Stimulated activated naive B cell treated with anti-CD40 and anti-IgM and Interleukin-4, amounts not matched to agents 10 μg/mL and 1 μg/mL and 100 μg/mL, for 72 hours (primary cell): ENCODE results near the gene YY1.
A peak's percentile ranks its signal among the peaks of the same experiment; 100 is the strongest.

Source experiments
- ATAC-seq, 2 donors: fragments of 150-1000 bp; cut with Tn5 transposase; replicated peaks; 2 replicates each; pipeline ENCODE4 v1.10.0; 2021; ENCODE audit warnings: moderate library complexity in 1 of 2
- DNase-seq: peaks from one replicate; pipeline ENCODE4 v3.0.0; 2021
- H3K27ac Mint-ChIP-seq: one replicate; pipeline ENCODE4 v1.8.0; 2022; ENCODE audit warnings: mild to moderate bottlenecking, mixed read lengths
- H3K27me3 Mint-ChIP-seq, 2 donors: one replicate each; pipeline ENCODE4 v1.8.0; 2022; ENCODE audit warnings: mixed read lengths in 2 of 2
- H3K36me3 Mint-ChIP-seq, 2 donors: one replicate each; pipeline ENCODE4 v1.8.0; 2022; ENCODE audit warnings: mixed read lengths in 2 of 2, mild to moderate bottlenecking in 1 of 2
- H3K4me1 Mint-ChIP-seq, 2 donors: one replicate each; pipeline ENCODE4 v1.8.0; 2022; ENCODE audit warnings: mixed read lengths in 2 of 2, mild to moderate bottlenecking in 1 of 2
- H3K4me3 Mint-ChIP-seq, 2 donors: one replicate each; pipeline ENCODE4 v1.8.0; 2022; ENCODE audit warnings: mild to moderate bottlenecking in 2 of 2, mixed read lengths in 2 of 2, moderate library complexity in 1 of 2
- H3K9me3 Mint-ChIP-seq, 2 donors: one replicate each; pipeline ENCODE4 v1.8.0; 2022; ENCODE audit warnings: mixed read lengths in 2 of 2, mild to moderate bottlenecking in 1 of 2

Gene YY1

DNA sequence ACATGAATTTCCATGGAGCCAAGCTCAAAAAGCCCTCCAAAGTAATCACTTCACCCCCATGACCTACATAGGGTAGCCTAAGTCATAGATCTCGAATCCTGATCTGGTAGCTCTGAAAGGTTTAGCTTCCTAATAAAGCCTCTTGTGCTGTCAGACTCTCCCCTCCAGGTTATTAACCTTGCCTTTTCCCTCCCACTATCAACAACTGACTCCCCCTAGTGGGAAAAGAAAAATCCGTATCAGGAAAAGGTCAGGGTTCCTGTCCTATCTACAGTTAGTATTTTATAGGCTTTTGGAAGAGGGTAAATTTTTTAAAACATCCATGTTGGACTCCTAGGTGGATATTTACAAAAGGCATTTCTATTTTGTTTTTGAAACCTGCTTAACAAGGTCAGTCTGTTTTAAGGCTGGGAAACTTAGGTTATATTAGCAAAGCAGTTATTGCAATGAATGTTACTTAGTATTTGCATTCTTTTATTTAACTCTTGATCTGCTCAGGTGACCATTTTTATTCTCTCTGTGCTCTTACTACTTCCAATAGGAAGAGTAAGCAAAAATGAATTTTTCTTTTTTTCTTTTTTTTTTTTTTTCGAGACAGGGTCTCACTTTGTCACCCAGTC is 8.0 kb downstream of the YY1 start:
- peaks cover 39 to 82% of the 10 kb centered on the region in 2 donors for H3K4me1 Mint-ChIP-seq
- DNase-seq (no peak), ATAC-seq (peak in 1 of 2 donors; percentile 41)
- no peaks in the 10 kb centered on the region for H3K27me3 Mint-ChIP-seq
- peak overlapping the region; percentile 80 for H3K27ac Mint-ChIP-seq
- H3K9me3 Mint-ChIP-seq, result no peaks in the 10 kb centered on the region
- H3K4me3 Mint-ChIP-seq, result peak overlapping the region in 1 of 2 donors; percentile 47
- peaks cover 18 to 37% of the 10 kb centered on the region in 2 donors for H3K36me3 Mint-ChIP-seq

DNA sequence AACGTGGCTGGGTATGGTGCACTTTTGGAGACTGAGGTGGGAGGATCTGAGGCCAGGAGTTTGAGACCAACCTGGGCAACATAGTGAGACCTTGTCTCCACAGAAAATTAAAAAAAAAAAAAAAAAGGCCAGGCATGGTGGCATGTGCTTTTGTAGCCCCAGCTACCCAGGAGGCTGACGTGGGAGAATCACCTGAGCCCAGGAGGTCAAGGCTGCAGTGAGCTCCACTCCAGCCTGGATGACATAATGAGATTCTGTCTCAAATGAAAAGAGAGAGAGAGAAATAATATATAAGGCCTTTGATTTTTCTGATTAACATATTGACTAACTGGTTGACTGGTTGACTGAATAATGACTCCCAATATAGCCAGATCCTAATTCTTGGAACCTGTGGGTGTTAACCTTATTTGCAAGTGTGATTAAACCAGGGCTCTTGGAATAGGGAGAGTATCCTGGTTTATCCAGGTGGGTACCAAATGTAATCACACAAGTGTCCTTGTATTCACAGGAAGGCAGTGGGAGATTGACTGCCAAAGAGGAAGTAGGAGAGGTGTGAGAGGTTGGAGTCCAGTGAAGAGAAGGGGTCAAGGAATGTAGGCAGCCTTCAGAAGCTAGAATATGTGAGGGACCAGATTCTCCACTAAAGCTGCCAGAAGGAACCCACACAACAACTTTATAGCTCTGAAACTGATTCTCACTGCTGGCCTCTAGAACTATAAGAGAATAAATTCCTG is 12.0 kb downstream of the YY1 start:
- Mint-ChIP-seq H3K4me1 (peaks cover 39 to 77% of the 10 kb centered on the region in 2 donors), H3K9me3 (no peaks in the 10 kb centered on the region), H3K36me3 (peaks cover 11 to 29% of the 10 kb centered on the region in 2 donors), H3K27me3 (no peaks in the 10 kb centered on the region), H3K4me3 (peak overlapping the region in 1 of 2 donors; percentile 16), H3K27ac (no peak overlapping the region)
- ATAC-seq, result no peak
- no peak for DNase-seq

DNA sequence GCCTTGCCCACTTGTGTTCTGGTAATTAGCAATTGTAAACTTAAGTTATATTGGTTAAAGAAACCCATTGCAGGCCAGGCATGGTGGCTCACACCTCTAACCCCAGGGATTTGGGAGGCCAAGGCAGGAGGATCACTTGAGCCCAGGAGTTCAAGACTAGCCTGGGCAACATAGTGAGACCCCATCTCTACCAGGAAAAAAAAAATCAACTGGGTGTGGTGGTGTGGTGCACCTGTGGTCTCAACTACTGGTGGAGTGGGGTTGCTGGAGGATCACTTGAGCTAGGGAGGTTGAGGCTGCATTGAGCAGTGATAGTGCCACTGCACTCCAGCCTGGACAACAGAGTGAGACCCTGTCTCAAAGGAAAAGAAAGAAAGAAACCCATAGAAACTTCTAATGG is 13.7 kb downstream of the YY1 start:
- peaks cover 12 to 38% of the 10 kb centered on the region in 2 donors for H3K36me3 Mint-ChIP-seq
- H3K27ac Mint-ChIP-seq, result no peak overlapping the region
- H3K9me3 Mint-ChIP-seq, result no peaks in the 10 kb centered on the region
- peaks cover 40 to 77% of the 10 kb centered on the region in 2 donors for H3K4me1 Mint-ChIP-seq
- H3K27me3 Mint-ChIP-seq, result no peaks in the 10 kb centered on the region
- ATAC-seq, result no peak
- DNase-seq, result no peak
- H3K4me3 Mint-ChIP-seq, result no peak overlapping the region

DNA sequence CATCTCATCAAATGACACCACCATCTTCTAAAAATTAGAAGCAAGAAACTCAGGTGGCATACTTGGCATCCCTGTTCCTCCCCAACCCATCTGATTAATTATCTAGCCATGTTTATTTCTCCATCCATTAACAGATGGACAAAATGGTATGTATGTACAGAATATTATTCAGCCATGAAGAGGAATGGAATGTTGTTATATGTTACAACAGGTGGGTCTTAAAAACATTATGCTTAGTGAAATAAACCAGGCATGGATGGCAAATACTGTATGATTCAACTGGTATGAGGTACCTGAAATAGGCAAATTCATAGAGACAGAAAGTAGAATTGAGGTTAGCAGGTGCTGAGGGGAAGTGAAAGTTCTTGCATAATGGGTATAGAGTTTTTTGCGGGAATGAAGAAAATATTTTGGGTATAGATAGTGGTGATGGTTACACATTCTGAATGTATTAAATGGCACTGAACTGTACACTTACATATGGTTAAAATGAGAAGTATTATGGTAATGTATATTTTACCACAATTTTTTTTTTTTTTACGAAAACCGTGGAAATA is 17.5 kb downstream of the YY1 start:
- peak; percentile 88 for ATAC-seq
- H3K9me3 Mint-ChIP-seq, result no peaks in the 10 kb centered on the region
- peaks cover 44 to 80% of the 10 kb centered on the region in 2 donors for H3K4me1 Mint-ChIP-seq
- peak overlapping the region; percentile 84 for H3K27ac Mint-ChIP-seq
- peak overlapping the region in 1 of 2 donors; percentile 10 for H3K4me3 Mint-ChIP-seq
- peaks cover 12 to 35% of the 10 kb centered on the region in 2 donors for H3K36me3 Mint-ChIP-seq
- no peaks in the 10 kb centered on the region for H3K27me3 Mint-ChIP-seq
- no peak for DNase-seq

DNA sequence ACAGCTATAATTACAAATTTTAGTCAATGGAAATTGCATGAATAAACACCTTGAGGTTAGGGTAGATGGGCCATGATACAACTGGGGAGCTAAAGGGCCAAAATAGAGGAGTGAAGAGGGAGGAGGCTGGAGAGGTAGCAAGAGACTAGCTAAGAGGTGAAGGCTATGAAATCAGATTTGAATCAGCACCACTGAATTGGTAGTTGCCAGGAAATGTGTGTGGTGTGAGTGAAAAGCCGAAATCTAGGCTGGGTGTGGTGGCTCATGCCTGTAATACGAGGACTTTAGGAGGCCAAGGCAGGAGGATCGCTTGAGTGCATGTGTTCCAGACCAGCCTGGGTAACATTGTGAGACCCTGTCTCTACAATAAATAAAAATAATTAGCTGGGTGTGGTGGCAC is 22.7 kb downstream of the YY1 start:
- Mint-ChIP-seq H3K9me3 (no peaks in the 10 kb centered on the region), H3K27ac (peak overlapping the region; percentile 65), H3K36me3 (peaks cover 22 to 43% of the 10 kb centered on the region in 2 donors), H3K4me1 (peaks cover 48 to 79% of the 10 kb centered on the region in 2 donors), H3K4me3 (no peak overlapping the region), H3K27me3 (no peaks in the 10 kb centered on the region)
- no peak for ATAC-seq
- DNase-seq, result no peak

DNA sequence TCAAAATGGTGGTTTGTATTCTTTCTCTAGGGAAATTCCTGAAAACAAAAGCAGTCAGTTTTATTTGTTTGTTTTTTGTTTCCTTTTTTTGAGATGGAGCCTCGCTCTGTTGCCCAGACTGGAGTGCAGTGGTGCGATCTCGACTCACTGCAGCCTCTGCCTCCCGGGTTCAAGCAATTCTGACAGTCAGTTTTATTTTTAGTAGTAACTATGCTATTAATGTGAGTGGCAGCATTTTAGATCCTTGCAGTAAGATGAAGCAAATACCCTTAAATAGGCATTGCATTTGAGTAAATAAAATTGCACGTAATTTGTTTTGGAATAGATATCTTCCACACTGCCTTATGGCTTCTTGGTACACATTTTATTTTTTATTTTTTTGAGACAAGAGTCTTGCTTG is 23.6 kb downstream of the YY1 start:
- no peaks in the 10 kb centered on the region for H3K27me3 Mint-ChIP-seq
- DNase-seq (no peak), ATAC-seq (no peak)
- peaks cover 44 to 75% of the 10 kb centered on the region in 2 donors for H3K4me1 Mint-ChIP-seq
- H3K9me3 Mint-ChIP-seq, result no peaks in the 10 kb centered on the region
- H3K36me3 Mint-ChIP-seq, result peaks cover 26 to 40% of the 10 kb centered on the region in 2 donors
- peak overlapping the region; percentile 9 for H3K27ac Mint-ChIP-seq
- H3K4me3 Mint-ChIP-seq, result no peak overlapping the region

DNA sequence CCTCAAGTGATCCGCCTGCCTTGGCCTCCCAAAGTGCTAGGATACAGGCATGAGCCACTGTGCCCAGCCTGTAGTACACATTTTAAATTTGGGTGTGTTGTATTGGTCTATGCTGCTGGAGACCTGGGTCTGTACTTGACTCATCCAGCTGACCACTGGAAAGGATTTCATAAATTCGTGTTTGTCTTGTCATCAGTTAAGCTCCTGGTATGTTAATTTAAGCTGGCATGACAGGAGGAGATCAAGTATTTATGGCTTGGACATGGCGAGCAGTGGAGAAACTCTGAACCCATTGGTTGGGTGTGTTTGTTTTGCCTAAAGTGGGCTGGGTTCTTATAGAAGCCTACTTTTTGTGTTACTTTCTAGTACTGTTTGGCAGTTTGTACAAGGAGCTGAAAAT is 24.2 kb downstream of the YY1 start:
- Mint-ChIP-seq H3K4me1 (peaks cover 42 to 75% of the 10 kb centered on the region in 2 donors), H3K27me3 (no peaks in the 10 kb centered on the region), H3K36me3 (peaks cover 26 to 41% of the 10 kb centered on the region in 2 donors), H3K4me3 (no peak overlapping the region), H3K9me3 (no peaks in the 10 kb centered on the region), H3K27ac (peak overlapping the region; percentile 42)
- ATAC-seq (no peak), DNase-seq (no peak)

DNA sequence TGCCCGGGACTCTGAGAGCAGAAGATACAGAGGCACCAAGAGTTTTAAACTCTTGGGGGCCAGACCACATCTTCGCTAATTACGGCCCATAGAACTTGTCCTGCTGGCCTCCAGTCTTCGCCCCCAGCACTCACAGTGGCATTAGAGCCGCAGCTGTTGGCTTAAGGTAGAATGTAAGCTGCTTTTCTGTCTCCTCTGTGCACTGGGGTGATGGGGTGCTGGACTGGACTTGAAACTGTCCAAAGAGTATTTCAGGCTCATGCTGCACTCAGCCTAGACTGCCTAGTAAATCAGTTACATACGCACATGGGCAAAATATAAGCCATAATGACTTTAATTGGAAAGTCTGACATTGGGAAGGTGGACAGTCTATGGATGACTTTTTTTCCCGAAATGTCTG is 29.0 kb downstream of the YY1 start:
- ATAC-seq, result no peak
- no peaks in the 10 kb centered on the region for H3K9me3 Mint-ChIP-seq
- no peak overlapping the region for H3K4me3 Mint-ChIP-seq
- H3K4me1 Mint-ChIP-seq, result peaks cover 29 to 43% of the 10 kb centered on the region in 2 donors
- H3K27ac Mint-ChIP-seq, result peak overlapping the region; percentile 34
- H3K27me3 Mint-ChIP-seq, result no peaks in the 10 kb centered on the region
- H3K36me3 Mint-ChIP-seq, result peaks cover 25 to 36% of the 10 kb centered on the region in 2 donors
- no peak for DNase-seq

DNA sequence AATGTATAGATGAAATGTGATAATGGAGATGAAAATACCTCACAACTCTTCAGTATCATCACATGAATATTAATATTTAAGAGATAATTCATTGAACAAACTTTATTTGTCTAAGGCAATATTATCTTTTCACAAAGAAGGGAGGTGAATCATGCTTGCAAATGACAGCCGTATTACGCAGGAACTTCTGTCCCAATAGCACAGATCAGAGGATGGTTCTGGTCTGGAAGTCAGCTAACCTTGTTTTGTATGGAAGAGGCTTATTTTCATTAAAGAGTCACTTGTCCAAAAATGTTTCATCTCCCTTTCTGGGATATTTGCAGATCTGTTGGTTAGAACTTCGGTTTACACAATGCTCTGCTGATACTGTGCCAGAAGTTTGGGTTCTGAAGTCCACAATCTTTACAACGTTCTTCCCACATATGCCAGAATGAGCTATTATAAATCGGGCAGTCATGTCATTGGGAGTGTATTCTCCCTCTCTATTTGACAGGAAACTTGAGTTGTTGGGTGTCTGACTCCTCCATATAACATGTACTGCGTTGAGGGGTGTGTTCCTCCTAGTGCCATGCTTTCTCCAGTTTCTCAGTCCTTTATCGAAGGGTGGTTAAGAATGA is 29.8 kb downstream of the YY1 start:
- Mint-ChIP-seq H3K27me3 (no peaks in the 10 kb centered on the region), H3K4me1 (peaks cover 31 to 38% of the 10 kb centered on the region in 2 donors), H3K9me3 (no peaks in the 10 kb centered on the region), H3K36me3 (peaks cover 25 to 36% of the 10 kb centered on the region in 2 donors), H3K4me3 (no peak overlapping the region), H3K27ac (peak overlapping the region; percentile 42)
- DNase-seq (no peak), ATAC-seq (no peak)

DNA sequence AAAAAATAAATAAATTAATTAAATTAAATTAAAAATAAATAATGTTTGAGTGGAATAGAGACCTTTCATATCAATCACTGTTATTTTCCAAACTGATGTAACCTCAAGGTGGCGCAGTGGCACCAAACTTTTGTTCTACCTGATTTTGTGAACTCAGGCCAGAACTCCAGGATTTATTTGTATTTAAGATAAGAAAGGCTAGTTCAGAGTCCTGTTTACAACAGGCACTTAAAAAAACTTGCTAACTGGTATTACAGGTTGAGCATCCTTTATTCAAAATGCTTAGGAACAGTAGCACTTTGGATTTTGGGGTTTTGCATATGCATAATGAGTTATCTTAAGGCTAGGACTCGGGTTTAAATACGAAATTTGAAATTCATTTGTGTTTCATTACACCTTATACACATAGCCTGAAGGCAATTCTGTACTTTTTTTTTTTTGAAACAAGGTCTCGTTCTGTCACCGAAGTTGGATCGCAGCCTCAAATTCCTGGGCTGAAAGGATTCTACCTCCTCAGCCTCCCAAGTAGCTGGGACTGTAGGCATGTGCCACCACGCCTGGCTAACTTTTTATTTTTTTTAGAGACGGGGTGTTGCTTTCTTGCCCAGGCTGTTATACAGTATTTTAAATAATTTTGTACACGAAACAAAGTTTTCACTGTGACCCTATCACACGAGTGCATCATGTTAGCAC is 32.4 kb downstream of the YY1 start:
- H3K4me3 Mint-ChIP-seq, result no peak overlapping the region
- H3K27me3 Mint-ChIP-seq, result no peaks in the 10 kb centered on the region
- H3K9me3 Mint-ChIP-seq, result no peaks in the 10 kb centered on the region
- peaks cover 24 to 37% of the 10 kb centered on the region in 2 donors for H3K4me1 Mint-ChIP-seq
- no peak for ATAC-seq
- DNase-seq, result no peak
- peaks cover 22 to 32% of the 10 kb centered on the region in 2 donors for H3K36me3 Mint-ChIP-seq
- no peak overlapping the region for H3K27ac Mint-ChIP-seq

DNA sequence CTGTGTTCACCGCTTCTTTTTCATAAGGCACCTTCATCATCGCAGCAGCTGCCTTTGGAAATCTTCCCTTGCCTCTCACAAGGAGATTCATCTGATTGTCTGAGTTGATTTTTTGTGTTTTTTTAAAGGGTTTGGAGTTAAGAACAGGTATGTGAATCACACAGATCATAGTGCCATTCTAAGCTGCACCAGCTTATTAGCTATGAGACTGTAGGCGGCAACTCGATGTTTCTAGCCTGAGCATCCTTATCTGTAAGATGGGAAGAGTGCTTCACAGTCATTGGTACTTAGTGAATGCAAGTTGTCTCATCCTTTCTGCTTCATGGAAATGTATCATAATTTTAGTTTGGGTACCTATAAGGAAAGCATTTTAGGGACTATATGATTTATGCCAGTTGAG is 35.3 kb downstream of the YY1 start:
- ATAC-seq (no peak), DNase-seq (no peak)
- peaks cover 23 to 33% of the 10 kb centered on the region in 2 donors for H3K4me1 Mint-ChIP-seq
- no peaks in the 10 kb centered on the region for H3K9me3 Mint-ChIP-seq
- peak overlapping the region; percentile 53 for H3K27ac Mint-ChIP-seq
- H3K36me3 Mint-ChIP-seq, result peaks cover 15 to 20% of the 10 kb centered on the region in 2 donors
- no peaks in the 10 kb centered on the region for H3K27me3 Mint-ChIP-seq
- H3K4me3 Mint-ChIP-seq, result no peak overlapping the region

DNA sequence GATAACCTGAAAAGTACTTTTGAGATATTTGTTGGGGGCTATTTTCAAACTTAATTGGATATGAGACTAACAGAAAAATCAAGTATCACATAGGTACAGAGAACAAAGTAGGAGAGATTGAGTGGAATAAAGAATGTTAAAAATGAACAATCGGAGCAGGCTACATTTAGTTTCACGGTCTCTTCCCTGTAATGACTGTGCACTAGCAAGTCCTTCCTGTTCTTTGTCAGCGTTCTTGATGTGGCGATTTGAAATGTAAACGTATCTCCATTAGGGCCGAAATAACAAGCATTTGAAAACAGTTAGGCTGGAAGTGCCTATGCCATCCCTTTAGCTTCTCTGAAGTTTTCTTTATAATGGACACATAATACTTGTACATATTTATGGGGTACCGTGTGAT is 36.3 kb downstream of the YY1 start:
- H3K27me3 Mint-ChIP-seq, result no peaks in the 10 kb centered on the region
- H3K4me1 Mint-ChIP-seq, result peaks cover 22 to 38% of the 10 kb centered on the region in 2 donors
- no peaks in the 10 kb centered on the region for H3K9me3 Mint-ChIP-seq
- no peak overlapping the region for H3K4me3 Mint-ChIP-seq
- H3K27ac Mint-ChIP-seq, result peak overlapping the region; percentile 69
- DNase-seq (no peak), ATAC-seq (no peak)
- peaks cover 15 to 19% of the 10 kb centered on the region in 2 donors for H3K36me3 Mint-ChIP-seq

DNA sequence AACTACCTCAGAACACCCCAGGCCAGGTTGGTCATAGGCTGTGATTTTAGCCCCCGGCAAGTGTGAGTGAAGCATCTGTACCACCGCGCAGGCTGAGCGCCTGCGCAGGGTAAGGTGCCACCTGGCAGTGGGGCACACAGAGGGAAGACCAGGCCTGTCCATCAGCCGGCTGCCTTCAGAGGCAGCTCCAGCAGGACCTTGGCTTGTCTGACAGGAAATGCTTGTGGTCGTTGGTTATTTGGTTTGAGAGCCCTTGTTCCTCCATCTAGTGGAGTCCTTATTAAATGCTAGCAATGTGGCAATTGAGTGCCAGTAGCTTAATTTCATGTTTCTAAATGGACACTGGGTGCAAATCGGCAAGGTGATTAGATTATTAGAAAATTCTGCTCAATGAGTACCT is 39.8 kb downstream of the YY1 start:
- peaks cover 25 to 33% of the 10 kb centered on the region in 2 donors for H3K4me1 Mint-ChIP-seq
- ATAC-seq, result peak; percentile 57 to 58
- peak overlapping the region; percentile 73 for H3K27ac Mint-ChIP-seq
- no peaks in the 10 kb centered on the region for H3K9me3 Mint-ChIP-seq
- peaks cover 17 to 30% of the 10 kb centered on the region in 2 donors for H3K36me3 Mint-ChIP-seq
- no peak overlapping the region for H3K4me3 Mint-ChIP-seq
- no peak for DNase-seq
- no peaks in the 10 kb centered on the region for H3K27me3 Mint-ChIP-seq

DNA sequence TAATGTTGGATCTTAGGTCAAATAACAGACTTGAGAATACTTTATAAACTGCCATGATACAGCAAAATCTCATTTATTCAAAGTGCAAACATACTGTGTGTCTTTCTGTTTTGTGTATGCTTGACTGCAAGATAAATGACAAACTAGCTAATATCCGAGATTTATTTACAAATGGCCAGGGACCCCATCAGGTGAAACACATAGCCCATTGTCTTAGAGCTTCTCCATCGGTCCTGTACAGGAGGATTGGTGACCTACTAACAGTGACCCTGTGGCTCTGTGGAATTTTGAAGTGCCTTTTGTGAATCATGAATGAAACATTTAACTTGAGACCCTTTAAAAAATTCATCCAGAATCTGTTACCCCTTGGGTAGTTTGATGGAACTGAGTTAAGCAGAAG is 40.2 kb downstream of the YY1 start:
- H3K4me3 Mint-ChIP-seq, result no peak overlapping the region
- peaks cover 25 to 34% of the 10 kb centered on the region in 2 donors for H3K4me1 Mint-ChIP-seq
- H3K9me3 Mint-ChIP-seq, result no peaks in the 10 kb centered on the region
- no peak overlapping the region for H3K27ac Mint-ChIP-seq
- H3K27me3 Mint-ChIP-seq, result no peaks in the 10 kb centered on the region
- ATAC-seq (no peak), DNase-seq (no peak)
- peaks cover 16 to 29% of the 10 kb centered on the region in 2 donors for H3K36me3 Mint-ChIP-seq
